HEK293 (cell line): ENCODE measurements around the gene SNHG17.

Experiments used
- GFI1B ChIP-seq: fragments of 450-650 bp; formaldehyde crosslinking; IDR thresholded peaks from 2 replicates; pipeline ENCODE4 v1.5.1; 2016; ENCODE audit warnings: missing biosample characterization, missing genetic modification characterization
- GLIS2 ChIP-seq: fragments of 450-650 bp; formaldehyde crosslinking; IDR thresholded peaks from 2 replicates; pipeline ENCODE4 v1.5.1; 2016; ENCODE audit warnings: missing biosample characterization, missing genetic modification characterization
- KLF10 ChIP-seq: fragments of 450-650 bp; IDR thresholded peaks from 2 replicates; pipeline ENCODE4 v1.5.1; 2018; ENCODE audit warnings: missing biosample characterization, mild to moderate bottlenecking, missing genetic modification characterization
- SP2 ChIP-seq: fragments of 450-650 bp; formaldehyde crosslinking; IDR thresholded peaks from 2 replicates; pipeline ENCODE4 v1.5.1; 2016; ENCODE audit warnings: missing biosample characterization, missing genetic modification characterization
- YY2 ChIP-seq: fragments of 450-650 bp; formaldehyde crosslinking; IDR thresholded peaks from 2 replicates; pipeline ENCODE4 v1.5.1; 2016; ENCODE audit warnings: missing biosample characterization, missing genetic modification characterization
- ZBTB10 ChIP-seq: fragments of 450-650 bp; formaldehyde crosslinking; IDR thresholded peaks from 2 replicates; pipeline ENCODE4 v1.5.1; 2016; ENCODE audit warnings: missing biosample characterization, missing genetic modification characterization
- ZBTB17 ChIP-seq: fragments of 450-650 bp; formaldehyde crosslinking; IDR thresholded peaks from 2 replicates; pipeline ENCODE4 v1.5.1; 2016; ENCODE audit warnings: missing biosample characterization, missing genetic modification characterization
- ZBTB7A ChIP-seq: fragments of 450-650 bp; formaldehyde crosslinking; IDR thresholded peaks from 2 replicates; pipeline ENCODE4 v1.5.1; 2016; ENCODE audit warnings: low read depth, missing biosample characterization, missing genetic modification characterization
- ZFP37 ChIP-seq: fragments of 450-650 bp; formaldehyde crosslinking; IDR thresholded peaks from 2 replicates; pipeline ENCODE4 v1.5.1; 2016; ENCODE audit warnings: missing biosample characterization, missing genetic modification characterization
- ZIC2 ChIP-seq: fragments of 450-650 bp; formaldehyde crosslinking; IDR thresholded peaks from 2 replicates; pipeline ENCODE4 v1.5.1; 2016; ENCODE audit warnings: missing biosample characterization, missing genetic modification characterization
- ZNF121 ChIP-seq: fragments of 450-650 bp; formaldehyde crosslinking; IDR thresholded peaks from 2 replicates; pipeline ENCODE4 v1.5.1; 2016; ENCODE audit warnings: missing biosample characterization, missing genetic modification characterization
- ZNF391 ChIP-seq: fragments of 450-650 bp; formaldehyde crosslinking; IDR thresholded peaks from 2 replicates; pipeline ENCODE4 v1.5.1; 2016; ENCODE audit warnings: low read depth, missing biosample characterization, missing genetic modification characterization, borderline replicate concordance
- ZNF404 ChIP-seq: fragments of 450-650 bp; formaldehyde crosslinking; IDR thresholded peaks from 2 replicates; pipeline ENCODE4 v1.5.1; 2017; ENCODE audit warnings: missing biosample characterization, missing genetic modification characterization
- ZNF561 ChIP-seq: fragments of 450-650 bp; IDR thresholded peaks from 2 replicates; pipeline ENCODE4 v1.5.1; 2018; ENCODE audit warnings: missing biosample characterization, missing genetic modification characterization, borderline replicate concordance
- ZNF571 ChIP-seq: fragments of 450-650 bp; formaldehyde crosslinking; IDR thresholded peaks from 2 replicates; pipeline ENCODE4 v1.5.0; 2017; ENCODE audit warnings: missing biosample characterization, missing genetic modification characterization
- ZNF600 ChIP-seq: fragments of 450-650 bp; formaldehyde crosslinking; IDR thresholded peaks from 2 replicates; pipeline ENCODE4 v1.5.1; 2016; ENCODE audit warnings: missing biosample characterization, missing genetic modification characterization
- ZNF670 ChIP-seq: fragments of 450-650 bp; formaldehyde crosslinking; IDR thresholded peaks from 2 replicates; pipeline ENCODE4 v1.5.1; 2016; ENCODE audit warnings: missing biosample characterization, missing genetic modification characterization, low read depth
- ZNF692 ChIP-seq: fragments of 450-650 bp; formaldehyde crosslinking; IDR thresholded peaks from 2 replicates; pipeline ENCODE4 v1.5.1; 2016; ENCODE audit warnings: missing biosample characterization, missing genetic modification characterization
- ZNF837 ChIP-seq: fragments of 450-650 bp; formaldehyde crosslinking; IDR thresholded peaks from 2 replicates; pipeline ENCODE4 v1.5.1; 2016; ENCODE audit warnings: missing biosample characterization, missing genetic modification characterization
- ZNF843 ChIP-seq: fragments of 450-650 bp; formaldehyde crosslinking; IDR thresholded peaks from 2 replicates; pipeline ENCODE4 v1.5.1; 2016; ENCODE audit warnings: missing biosample characterization, missing genetic modification characterization
- ZSCAN5A ChIP-seq: fragments of 450-650 bp; formaldehyde crosslinking; IDR thresholded peaks from 2 replicates; pipeline ENCODE4 v1.5.1; 2016; ENCODE audit warnings: missing biosample characterization, missing genetic modification characterization
- ZXDB ChIP-seq: fragments of 450-650 bp; formaldehyde crosslinking; IDR thresholded peaks from 2 replicates; pipeline ENCODE4 v1.5.1; 2016; ENCODE audit warnings: missing biosample characterization, missing genetic modification characterization
- TF ChIP-seq, protein P1 (sequence below): fragments of 450-650 bp; formaldehyde crosslinking; IDR thresholded peaks from 2 replicates; pipeline ENCODE4 v1.5.1; 2016; ENCODE audit warnings: missing biosample characterization, missing genetic modification characterization
- TF ChIP-seq, protein P2 (sequence below): fragments of 450-650 bp; formaldehyde crosslinking; IDR thresholded peaks from 2 replicates; pipeline ENCODE4 v1.5.1; 2017; ENCODE audit warnings: missing biosample characterization, missing genetic modification characterization
- TF ChIP-seq, protein P3 (sequence below): fragments of 450-650 bp; formaldehyde crosslinking; IDR thresholded peaks from 2 replicates; pipeline ENCODE4 v1.5.1; 2016; ENCODE audit warnings: missing biosample characterization, missing genetic modification characterization

SNHG17 gene

DNA sequence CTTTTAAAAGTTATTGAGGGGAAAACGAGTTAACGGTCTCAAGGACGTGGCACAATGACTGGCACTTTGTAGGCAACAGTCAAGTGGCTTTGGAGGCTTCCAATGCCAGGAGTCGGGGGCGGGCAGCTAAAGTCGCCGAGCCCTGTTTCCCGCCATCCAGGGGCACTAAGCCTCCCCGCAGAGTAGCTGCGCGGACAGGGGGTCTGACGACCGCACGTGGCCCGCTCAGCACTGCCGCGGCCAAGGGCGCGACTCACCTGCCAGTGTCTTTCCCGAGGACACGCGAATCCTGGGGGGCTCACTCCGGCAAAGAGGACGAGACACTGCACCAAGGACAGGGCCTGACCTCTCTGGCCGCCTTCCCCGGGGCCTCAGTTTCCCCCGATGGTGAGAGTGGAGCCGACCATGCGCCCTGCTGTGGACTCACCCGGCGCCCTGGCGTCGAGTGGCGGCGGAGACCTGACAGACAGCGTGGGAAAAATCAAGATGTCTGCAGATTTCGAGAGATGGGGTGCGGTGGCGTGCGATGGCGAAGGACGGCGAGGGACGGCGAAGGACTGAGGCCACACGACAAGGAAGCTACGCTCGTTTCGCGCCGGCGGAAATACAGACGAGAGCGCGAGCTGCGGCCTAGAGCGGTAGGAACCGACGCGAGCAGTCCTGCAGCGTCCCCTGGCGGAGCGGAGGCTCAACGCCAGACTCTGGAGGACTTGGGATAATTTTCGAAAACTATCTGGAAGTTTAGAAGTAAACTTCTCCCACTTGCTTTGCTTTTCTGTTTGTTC, at the start of gene SNHG17 (continued):
- TF ChIP-seq ZBTB17 (tag by site-specific recombination) (peak; percentile 85), ZSCAN5A (tag by site-specific recombination) (peak; percentile 97), ZNF121 (tag by site-specific recombination) (0 out of 2 replicates have a peak, but pooled peaks have one; percentile 14), ZBTB10 (tag by site-specific recombination) (peak; percentile 94), YY2 (peak; percentile 87), ZNF670 (tag by site-specific recombination) (no peak), ZNF837 (no peak), SP2 (tag by site-specific recombination) (peak; percentile 74), ZNF600 (peak; percentile 62; the same call in 1 of the 2 replicates), ZNF561 (tag by site-specific recombination) (peak; percentile 73; the same call in 1 of the 2 replicates), ZNF404 (tag by site-specific recombination) (no peak), GFI1B (tag by site-specific recombination) (0 out of 2 replicates have a peak, but pooled peaks have one; percentile 51), ZFP37 (tag by site-specific recombination) (peak; percentile 98), ZNF692 (tag by site-specific recombination) (peak; percentile 91), GLIS2 (peak; percentile 78), KLF10 (tag by site-specific recombination) (peak; percentile 82; the same call in 1 of the 2 replicates), ZIC2 (tag by site-specific recombination) (peak; percentile 64), ZBTB7A (tag by site-specific recombination) (no peak; the same call in 1 of the 2 replicates), ZNF843 (tag by site-specific recombination) (peak; percentile 70), ZNF571 (tag by site-specific recombination) (no peak), ZXDB (peak; percentile 97), ZNF391 (tag by site-specific recombination) (peak; percentile 97)
- TF ChIP-seq, protein P1, sequence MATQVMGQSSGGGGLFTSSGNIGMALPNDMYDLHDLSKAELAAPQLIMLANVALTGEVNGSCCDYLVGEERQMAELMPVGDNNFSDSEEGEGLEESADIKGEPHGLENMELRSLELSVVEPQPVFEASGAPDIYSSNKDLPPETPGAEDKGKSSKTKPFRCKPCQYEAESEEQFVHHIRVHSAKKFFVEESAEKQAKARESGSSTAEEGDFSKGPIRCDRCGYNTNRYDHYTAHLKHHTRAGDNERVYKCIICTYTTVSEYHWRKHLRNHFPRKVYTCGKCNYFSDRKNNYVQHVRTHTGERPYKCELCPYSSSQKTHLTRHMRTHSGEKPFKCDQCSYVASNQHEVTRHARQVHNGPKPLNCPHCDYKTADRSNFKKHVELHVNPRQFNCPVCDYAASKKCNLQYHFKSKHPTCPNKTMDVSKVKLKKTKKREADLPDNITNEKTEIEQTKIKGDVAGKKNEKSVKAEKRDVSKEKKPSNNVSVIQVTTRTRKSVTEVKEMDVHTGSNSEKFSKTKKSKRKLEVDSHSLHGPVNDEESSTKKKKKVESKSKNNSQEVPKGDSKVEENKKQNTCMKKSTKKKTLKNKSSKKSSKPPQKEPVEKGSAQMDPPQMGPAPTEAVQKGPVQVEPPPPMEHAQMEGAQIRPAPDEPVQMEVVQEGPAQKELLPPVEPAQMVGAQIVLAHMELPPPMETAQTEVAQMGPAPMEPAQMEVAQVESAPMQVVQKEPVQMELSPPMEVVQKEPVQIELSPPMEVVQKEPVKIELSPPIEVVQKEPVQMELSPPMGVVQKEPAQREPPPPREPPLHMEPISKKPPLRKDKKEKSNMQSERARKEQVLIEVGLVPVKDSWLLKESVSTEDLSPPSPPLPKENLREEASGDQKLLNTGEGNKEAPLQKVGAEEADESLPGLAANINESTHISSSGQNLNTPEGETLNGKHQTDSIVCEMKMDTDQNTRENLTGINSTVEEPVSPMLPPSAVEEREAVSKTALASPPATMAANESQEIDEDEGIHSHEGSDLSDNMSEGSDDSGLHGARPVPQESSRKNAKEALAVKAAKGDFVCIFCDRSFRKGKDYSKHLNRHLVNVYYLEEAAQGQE (tag by site-specific recombination), result peak; percentile 71
- TF ChIP-seq, protein P2, sequence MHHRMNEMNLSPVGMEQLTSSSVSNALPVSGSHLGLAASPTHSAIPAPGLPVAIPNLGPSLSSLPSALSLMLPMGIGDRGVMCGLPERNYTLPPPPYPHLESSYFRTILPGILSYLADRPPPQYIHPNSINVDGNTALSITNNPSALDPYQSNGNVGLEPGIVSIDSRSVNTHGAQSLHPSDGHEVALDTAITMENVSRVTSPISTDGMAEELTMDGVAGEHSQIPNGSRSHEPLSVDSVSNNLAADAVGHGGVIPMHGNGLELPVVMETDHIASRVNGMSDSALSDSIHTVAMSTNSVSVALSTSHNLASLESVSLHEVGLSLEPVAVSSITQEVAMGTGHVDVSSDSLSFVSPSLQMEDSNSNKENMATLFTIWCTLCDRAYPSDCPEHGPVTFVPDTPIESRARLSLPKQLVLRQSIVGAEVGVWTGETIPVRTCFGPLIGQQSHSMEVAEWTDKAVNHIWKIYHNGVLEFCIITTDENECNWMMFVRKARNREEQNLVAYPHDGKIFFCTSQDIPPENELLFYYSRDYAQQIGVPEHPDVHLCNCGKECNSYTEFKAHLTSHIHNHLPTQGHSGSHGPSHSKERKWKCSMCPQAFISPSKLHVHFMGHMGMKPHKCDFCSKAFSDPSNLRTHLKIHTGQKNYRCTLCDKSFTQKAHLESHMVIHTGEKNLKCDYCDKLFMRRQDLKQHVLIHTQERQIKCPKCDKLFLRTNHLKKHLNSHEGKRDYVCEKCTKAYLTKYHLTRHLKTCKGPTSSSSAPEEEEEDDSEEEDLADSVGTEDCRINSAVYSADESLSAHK (tag by site-specific recombination), result peak; percentile 78; the same call in 1 of the 2 replicates
- TF ChIP-seq, protein P3, sequence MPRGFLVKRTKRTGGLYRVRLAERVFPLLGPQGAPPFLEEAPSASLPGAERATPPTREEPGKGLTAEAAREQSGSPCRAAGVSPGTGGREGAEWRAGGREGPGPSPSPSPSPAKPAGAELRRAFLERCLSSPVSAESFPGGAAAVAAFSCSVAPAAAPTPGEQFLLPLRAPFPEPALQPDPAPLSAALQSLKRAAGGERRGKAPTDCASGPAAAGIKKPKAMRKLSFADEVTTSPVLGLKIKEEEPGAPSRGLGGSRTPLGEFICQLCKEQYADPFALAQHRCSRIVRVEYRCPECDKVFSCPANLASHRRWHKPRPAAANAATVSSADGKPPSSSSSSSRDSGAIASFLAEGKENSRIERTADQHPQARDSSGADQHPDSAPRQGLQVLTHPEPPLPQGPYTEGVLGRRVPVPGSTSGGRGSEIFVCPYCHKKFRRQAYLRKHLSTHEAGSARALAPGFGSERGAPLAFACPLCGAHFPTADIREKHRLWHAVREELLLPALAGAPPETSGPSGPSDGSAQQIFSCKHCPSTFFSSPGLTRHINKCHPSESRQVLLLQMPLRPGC (tag by site-specific recombination), result peak; percentile 94
